GM12891 (cell line): ENCODE measurements around the gene ESYT3.

Experiments used
- POLR2A ChIP-seq: IDR thresholded peaks from 2 replicates; pipeline ENCODE4 v1.6.1; 2011; ENCODE audit warnings: low read depth, low read length, control low read depth
- POLR2AphosphoS5 ChIP-seq: IDR thresholded peaks from 2 replicates; pipeline ENCODE4 v1.6.1; 2011; ENCODE audit warnings: low read depth, low read length, control low read depth
- SPI1 ChIP-seq: IDR thresholded peaks from 2 replicates; pipeline ENCODE4 v1.6.1; 2011; ENCODE audit warnings: low read depth, low read length, control low read depth
- TAF1 ChIP-seq: IDR thresholded peaks from 2 replicates; pipeline ENCODE4 v1.6.1; 2011; ENCODE audit warnings: low read depth, low read length, control low read depth

DNA sequence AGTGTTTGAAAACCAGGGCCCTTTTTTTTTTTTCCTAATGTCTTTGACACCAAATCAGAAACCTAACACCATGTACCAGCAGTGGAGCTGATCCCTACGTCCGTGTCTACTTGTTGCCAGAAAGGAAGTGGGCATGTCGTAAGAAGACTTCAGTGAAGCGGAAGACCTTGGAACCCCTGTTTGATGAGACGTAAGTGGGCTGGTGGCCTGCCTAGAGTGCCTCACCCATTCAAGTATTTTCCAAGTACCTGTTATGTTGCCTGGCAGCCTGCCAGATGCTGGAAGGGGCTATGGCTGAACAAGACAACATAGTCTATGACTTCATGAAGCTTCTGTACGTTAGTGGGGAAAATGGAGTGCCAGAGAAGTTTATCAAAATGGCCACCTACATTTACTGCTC lies 39.7 kb downstream of the ESYT3 start:
- TF ChIP-seq POLR2AphosphoS5 = no peak
- no peak for TF ChIP-seq TAF1
- TF ChIP-seq POLR2A = no peak
- TF ChIP-seq SPI1 = no peak
